HG03280 (cell line): ENCODE measurements around the gene ARID4B.
"Not testable (repeated sequence)": the region's sequence is repeated elsewhere in the genome, so short reads cannot be mapped to it uniquely, and the experiment has no call there.

ENCODE experiments used
- ATAC-seq: cut with Tn5 transposase; IDR thresholded peaks from one replicate; pipeline ENCODE4 v1.9.1; 2021; ENCODE audit warnings: mild to moderate bottlenecking, moderate library complexity; ENCODE audit not compliant: unreplicated experiment

The ARID4B gene

DNA sequence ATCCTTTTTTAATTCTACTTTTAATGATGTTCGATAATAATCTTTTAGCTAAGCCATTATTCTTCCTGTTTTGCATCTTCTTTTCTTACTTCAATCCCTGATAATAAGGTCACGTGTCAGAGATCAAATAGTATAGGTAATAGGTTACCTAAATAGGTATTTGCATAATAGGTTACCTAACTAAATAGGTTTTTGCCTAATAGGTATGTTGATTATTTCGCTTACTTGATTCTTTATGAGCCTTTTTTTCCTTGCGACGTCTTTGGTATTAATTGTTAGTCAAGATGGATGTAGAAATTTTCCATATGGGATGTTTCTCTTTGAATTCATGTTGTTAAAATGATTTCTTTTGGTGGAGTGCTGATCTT lies 2.9 kb upstream of the ARID4B start:
- ATAC-seq = no peak

GRCh38 chr1:235329139-235329902 lies 1.3 kb upstream of the ARID4B start:
- ATAC-seq = peak; percentile 27

DNA sequence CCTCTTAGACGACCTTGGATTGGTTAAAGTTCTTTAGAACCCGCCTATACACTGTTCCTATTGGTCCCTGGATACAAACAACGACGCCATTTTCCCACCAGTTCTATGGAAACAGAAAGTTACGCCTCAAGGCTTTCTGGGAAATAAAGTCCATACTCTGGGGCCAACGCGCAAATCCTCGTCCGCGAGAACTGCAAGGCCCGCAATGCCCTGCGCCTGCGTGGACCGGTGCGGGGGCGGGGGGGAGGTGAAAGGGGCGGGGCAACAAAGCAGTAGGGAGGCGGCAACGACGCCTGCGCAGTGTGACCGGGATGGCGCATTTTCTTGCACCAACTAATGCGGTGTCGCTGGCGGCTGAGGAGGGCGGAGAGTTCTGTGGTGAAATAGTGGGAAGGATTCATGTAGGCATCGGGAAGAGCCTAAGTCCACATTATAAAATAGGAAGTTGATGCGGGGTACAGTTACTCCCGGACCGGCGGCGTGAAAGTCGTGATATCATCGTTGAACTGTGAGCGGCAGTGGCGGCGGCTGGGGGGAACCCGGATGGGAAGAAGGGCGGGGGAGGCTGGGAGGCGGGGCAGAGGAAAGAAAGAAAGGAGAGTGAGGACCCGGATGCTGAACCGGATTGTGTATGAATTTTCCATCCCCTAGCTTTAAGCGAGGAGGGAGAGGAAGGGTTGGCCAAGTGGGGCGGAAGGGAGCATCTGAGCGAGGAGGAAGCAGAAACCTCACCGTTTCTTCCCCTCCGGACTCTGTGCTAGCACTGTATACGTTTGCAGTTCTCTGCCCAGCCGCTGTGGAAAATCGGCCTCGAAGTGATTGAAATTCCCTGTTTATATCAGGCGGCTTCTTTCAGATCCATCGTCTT lies 526 bp upstream of the ARID4B start, which contains the start of gene GGPS1:
GGPS1 (plus strand) TSS at position 300 of the 868 bp plus-strand sequence. CDS start 6,695 bp downstream, outside the sequence.
- peak; percentile 75 for ATAC-seq

DNA sequence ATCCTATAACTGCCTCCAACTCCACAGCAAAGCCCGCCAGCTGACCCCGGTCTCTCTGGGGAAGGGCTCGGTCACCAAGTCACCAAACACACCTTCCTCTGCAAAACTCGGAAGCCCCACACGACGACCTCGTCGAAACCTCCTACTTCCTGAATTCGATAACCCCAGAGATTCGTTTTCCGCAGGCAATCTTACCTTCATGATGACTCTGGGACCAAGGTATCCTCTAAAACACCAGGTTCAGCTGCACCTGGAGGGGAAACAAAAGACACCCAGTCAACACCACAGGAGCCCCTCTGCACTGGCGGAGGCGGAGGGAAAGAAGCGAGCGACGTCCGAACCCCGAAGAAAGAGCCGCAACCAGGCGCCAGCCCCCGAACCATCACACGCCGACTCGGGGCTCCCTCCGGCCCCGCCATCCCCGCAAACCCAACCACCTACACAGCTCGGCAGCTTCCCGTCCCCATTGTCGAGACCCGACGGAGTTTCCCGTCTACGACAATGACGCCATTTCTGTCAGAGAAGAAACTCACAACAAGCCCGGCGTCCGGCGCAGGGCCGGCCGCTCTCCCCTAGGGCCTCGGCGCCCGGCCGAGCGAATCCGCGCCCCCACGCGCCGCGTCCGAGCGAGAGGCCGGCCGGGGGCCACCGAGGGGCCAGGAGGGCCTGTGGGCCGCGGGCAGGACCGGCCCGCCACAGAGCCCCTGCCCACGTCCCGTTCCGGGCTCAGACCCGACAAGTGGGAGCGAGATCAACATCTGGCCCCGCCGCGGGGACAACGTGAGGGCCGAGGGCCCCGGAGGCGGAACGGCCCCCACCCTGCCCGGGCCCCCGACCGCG lies 1.0 kb downstream of the ARID4B start:
- no peak for ATAC-seq

GRCh38 chr1:235325854-235326253 lies 2.1 kb downstream of the ARID4B start:
- no peak for ATAC-seq

GRCh38 chr1:235325139-235325538 lies 2.8 kb downstream of the ARID4B start:
- ATAC-seq = no peak

- ATAC-seq = no peak
Observed at GRCh38 chr1:235324296-235324695, 3.7 kb downstream of the ARID4B start.

- no peak for ATAC-seq
Observed at GRCh38 chr1:235320521-235321179, 7.3 kb downstream of the ARID4B start.

DNA sequence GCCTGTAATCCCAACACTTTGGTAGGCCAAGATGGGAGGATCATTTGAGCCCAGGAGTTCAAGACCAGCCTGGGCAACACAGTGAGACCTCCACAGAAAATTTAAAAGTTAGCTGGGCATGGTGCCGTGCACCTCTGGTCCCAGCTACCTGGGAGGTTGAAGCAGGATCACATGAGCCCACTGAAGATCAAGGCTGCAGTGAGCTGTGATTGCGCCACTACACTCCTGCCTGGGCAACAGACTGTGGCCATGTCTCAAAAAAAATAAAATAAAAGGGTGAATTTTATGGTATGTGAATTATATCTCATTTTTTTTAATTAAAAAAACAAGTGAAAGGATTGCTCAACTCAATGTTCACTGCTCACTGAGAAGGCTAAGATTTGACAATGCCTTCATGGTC lies 8.7 kb downstream of the ARID4B start:
- no peak for ATAC-seq

GRCh38 chr1:235317168-235317567 lies 10.8 kb downstream of the ARID4B start:
- ATAC-seq = no peak

GRCh38 chr1:235315735-235316134 lies 12.2 kb downstream of the ARID4B start:
- ATAC-seq = no peak

DNA sequence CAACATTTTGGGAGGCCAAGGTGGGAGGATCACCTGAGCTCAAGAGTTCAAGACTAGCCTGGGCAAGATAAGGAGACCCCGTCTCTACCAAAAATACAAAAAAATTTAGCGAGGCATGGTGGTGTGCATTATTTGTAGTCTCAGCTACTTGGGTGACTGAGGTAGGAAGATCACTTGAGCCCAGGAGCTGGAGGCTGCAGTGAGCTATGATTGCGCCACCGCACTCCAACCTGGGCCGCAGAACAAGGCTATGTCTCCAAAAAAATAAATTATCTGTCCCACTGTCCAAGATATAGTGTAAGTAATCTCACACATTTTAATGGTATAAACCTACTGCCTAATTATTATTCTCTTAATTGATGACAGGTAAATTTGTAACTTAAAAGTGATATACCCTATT lies 12.8 kb downstream of the ARID4B start:
- no peak for ATAC-seq

GRCh38 chr1:235313931-235314678 lies 13.9 kb downstream of the ARID4B start:
- ATAC-seq = no peak

DNA sequence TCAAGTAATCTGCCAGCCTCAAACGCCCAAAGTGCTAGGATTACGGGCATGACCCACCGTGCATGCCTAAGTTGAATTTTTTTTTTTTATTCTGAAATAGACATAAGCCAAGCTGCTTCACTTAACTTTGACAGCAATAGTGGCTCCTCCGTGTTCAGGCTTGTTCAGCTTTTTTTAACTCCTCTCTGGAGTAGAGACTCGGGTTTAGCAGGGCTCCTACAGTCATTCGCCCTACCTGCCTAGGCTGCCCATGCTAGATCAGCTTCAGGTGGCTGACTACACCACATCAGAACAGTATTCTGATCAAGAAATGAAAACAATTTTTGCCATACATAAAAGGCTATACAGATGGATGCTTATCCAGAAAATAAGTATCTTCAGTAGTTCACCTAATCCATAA lies 14.7 kb downstream of the ARID4B start:
- ATAC-seq = no peak

- not testable (repeated sequence) for ATAC-seq
Observed at GRCh38 chr1:235309206-235309605, 18.8 kb downstream of the ARID4B start.

- no peak for ATAC-seq
Observed at GRCh38 chr1:235307158-235308124, 20.5 kb downstream of the ARID4B start.

DNA sequence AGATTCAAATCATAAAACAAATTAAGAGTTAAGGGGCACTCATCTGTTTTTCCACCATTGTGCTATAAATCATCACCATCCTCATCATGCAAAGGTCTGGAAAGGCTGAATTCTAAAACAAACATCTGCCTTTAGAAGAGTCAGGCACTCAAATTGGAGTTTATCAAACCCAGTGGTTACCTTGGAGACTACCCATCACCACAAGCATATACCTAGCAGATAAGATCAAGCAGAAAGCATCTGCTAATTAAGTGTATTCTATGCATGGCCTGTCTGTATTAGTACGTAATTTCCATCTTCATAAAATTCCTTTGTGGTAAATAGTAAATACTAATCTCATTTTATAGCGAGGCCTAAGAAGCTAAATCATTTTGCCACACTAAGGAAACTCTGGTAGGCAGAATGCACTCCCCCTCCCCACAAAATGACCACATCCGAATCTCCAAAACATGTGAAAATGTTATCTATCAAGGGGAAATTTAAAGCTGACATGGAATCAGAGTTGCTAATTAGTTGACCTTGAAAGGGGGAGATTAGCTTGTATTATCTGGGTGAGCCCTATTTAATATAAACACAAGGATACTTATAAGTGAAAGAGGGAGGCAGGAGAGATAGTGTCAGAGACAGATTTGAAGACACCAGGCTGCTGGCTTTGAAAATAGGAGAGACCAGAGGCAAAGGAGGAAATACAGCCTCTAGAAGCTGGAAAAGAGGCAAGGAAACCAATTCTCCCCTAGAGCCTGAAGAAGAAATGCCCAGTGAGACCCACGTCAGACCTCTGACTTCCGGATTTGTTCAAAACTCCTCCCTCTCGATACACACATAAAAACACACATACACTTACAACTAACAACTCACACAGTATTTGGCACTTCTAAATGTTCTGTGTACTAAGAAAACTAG lies 23.2 kb downstream of the ARID4B start:
- no peak for ATAC-seq

- ATAC-seq = no peak
Observed at GRCh38 chr1:235302143-235302542, 25.8 kb downstream of the ARID4B start.
